ENCODE results near the gene VRK3. TPM values are rescaled to one million over a fixed set of nuclear protein-coding genes. Genes with fewer than 3 reads are reported as not detected.
"Not testable (repeated sequence)": the region's sequence is repeated elsewhere in the genome, so short reads cannot be mapped to it uniquely, and the experiment has no call there.

The VRK3 gene
- polyA plus RNA-seq, 2 of the 4 experiments (the other 2 are of a cell fraction) = 35.2 to 37.4 TPM

- TF ChIP-seq CEBPB (IDR thresholded peaks at IDR 0.05) = peak in 1 of 2 experiments; percentile 6; a peak in 1 of 4 replicates
- ATAC-seq; DNase-seq (ENCODE audit: low read depth in 1 of 2, low spot score in 1 of 2); POLR2A ChIA-PET; FAIRE-seq; H3K9me3 ChIP-seq; H3K4me2 ChIP-seq; H3K4me1 ChIP-seq; H3K27ac ChIP-seq; H3K4me3 ChIP-seq: not testable (repeated sequence)
- CTCF ChIA-PET = interaction anchor here (1.3 to 1.4 kb wide), 2 partner anchors 8 to 131 kb away, joined by 3 to 4 read pairs; no protein-coding TSS in a partner anchor
- 27% methylated on average over 5 of the region's 5 CpGs for WGBS (ENCODE audit: missing lambda C conversion rate)
Measured at GRCh38 chr19:50068382-50068781, 43.2 kb upstream of the VRK3 start.

- DNase-seq (ENCODE audit: low read depth in 1 of 2, low spot score in 1 of 2) (no peak), FAIRE-seq (no peak), ATAC-seq (no peak)
- Histone ChIP-seq H3K4me3 (no peak overlapping the region), H3K27ac (no peak overlapping the region), H3K4me1 (no peaks in the 10 kb centered on the region), H3K9me3 (peaks cover 13% of the 10 kb centered on the region), H3K4me2 (no peak overlapping the region)
- ChIA-PET POLR2A (no interaction called here), CTCF (no interaction called here)
- peak; percentile 55 for TF ChIP-seq ZFP36 (IDR thresholded peaks at IDR 0.05; ENCODE audit: borderline replicate concordance, partially characterized antibody)
- no peak for TF ChIP-seq ATOH8 (CRISPR knock-in tag; IDR thresholded peaks at IDR 0.05; ENCODE audit: low read depth)
- 52% methylated on average over 6 of the region's 6 CpGs for whole genome bisulfite sequencing (ENCODE audit: missing lambda C conversion rate)
Measured at GRCh38 chr19:50067575-50067974, 42.4 kb upstream of the VRK3 start.

- Histone ChIP-seq H3K27ac (no peak overlapping the region), H3K4me1 (no peaks in the 10 kb centered on the region), H3K4me2 (no peak overlapping the region), H3K4me3 (no peak overlapping the region), H3K9me3 (peaks cover 30% of the 10 kb centered on the region)
- ATAC-seq (no peak), FAIRE-seq (no peak), DNase-seq (ENCODE audit: low read depth in 1 of 2, low spot score in 1 of 2) (no peak)
- POLR2A ChIA-PET = no interaction called here
- CTCF ChIA-PET = interaction anchor here (2.6 kb wide), 1 partner anchor 19 kb away, joined by 11 read pairs; no protein-coding TSS in a partner anchor
- peak; percentile 23 for TF ChIP-seq ZFP36 (IDR thresholded peaks at IDR 0.05; ENCODE audit: borderline replicate concordance, partially characterized antibody)
- no peak for TF ChIP-seq FOXS1 (CRISPR knock-in tag; IDR thresholded peaks at IDR 0.05)
- WGBS (ENCODE audit: missing lambda C conversion rate) = 33% methylated on average over 10 of the region's 10 CpGs
Measured at GRCh38 chr19:50065938-50066337, 40.8 kb upstream of the VRK3 start.

- no peak for FAIRE-seq
Measured at GRCh38 chr19:50061650-50062049, 36.5 kb upstream of the VRK3 start.

More at GRCh38 chr19:50061650-50062049, 36.5 kb upstream of the VRK3 start:
- ChIA-PET POLR2A (no interaction called here), CTCF (interaction anchor here (1.0 kb wide), 1 partner anchor 15 kb away, joined by 3 read pairs; no protein-coding TSS in a partner anchor)
- Histone ChIP-seq H3K27ac (no peak overlapping the region), H3K9me3 (peaks cover 69% of the 10 kb centered on the region), H3K4me1 (no peaks in the 10 kb centered on the region), H3K4me3 (no peak overlapping the region), H3K4me2 (no peak overlapping the region)
- DNase-seq (ENCODE audit: low read depth in 1 of 2, low spot score in 1 of 2) (no peak), ATAC-seq (no peak)
- 17% methylated on average over 5 of the region's 5 CpGs for WGBS (ENCODE audit: missing lambda C conversion rate)
- no peak for TF ChIP-seq MAZ (IDR thresholded peaks at IDR 0.05; ENCODE audit: borderline replicate concordance, low read depth, low read length)
- TF ChIP-seq GATA3 (IDR thresholded peaks at IDR 0.05; ENCODE audit: borderline replicate concordance) = no peak
- no peak for TF ChIP-seq SREBF2 (IDR thresholded peaks at IDR 0.05)
- TF ChIP-seq CTCF (IDR thresholded peaks at IDR 0.05) = no peak
- no peak for TF ChIP-seq PBX3 (IDR thresholded peaks at IDR 0.05)
- TF ChIP-seq TFCP2L1 (CRISPR knock-in tag; IDR thresholded peaks at IDR 0.05) = no peak
- TF ChIP-seq HOXB13 (CRISPR knock-in tag; IDR thresholded peaks at IDR 0.05; ENCODE audit: low read depth) = no peak
- TF ChIP-seq RCOR1 (IDR thresholded peaks at IDR 0.05; ENCODE audit: low read depth, low read length) = no peak
- TF ChIP-seq ZSCAN20 (CRISPR knock-in tag; IDR thresholded peaks at IDR 0.05) = no peak
- TF ChIP-seq ZNF302 (CRISPR knock-in tag; IDR thresholded peaks at IDR 0.05) = no peak
- no peak for TF ChIP-seq KDM5A (IDR thresholded peaks at IDR 0.05)
- no peak for TF ChIP-seq HEYL (CRISPR knock-in tag; IDR thresholded peaks at IDR 0.05)
